Lung (tissue), 12 donors: ENCODE data around the gene CLEC6A. TPM values are rescaled to one million over a fixed set of nuclear protein-coding genes. Genes with fewer than 3 reads are reported as not detected.

Experiments used
- ATAC-seq: fragments of 200-7000 bp; cut with Tn5 transposase; one replicate; pipeline ENCODE4 v1.9.1; 2020; ENCODE audit warnings: moderate number of reproducible peaks; ENCODE audit not compliant: insufficient read depth, low FRiP score
- DNase-seq, 3 donors: peaks; one replicate each; pipeline ENCODE4 v3.0.0-alpha.2; 2013 to 2017
- H3K27ac ChIP-seq, 2 donors: one replicate each; pipeline ENCODE4 v1.5.1; 2013; ENCODE audit warnings: mild to moderate bottlenecking in 2 of 2, moderate library complexity in 2 of 2, control low read depth in 1 of 2, inconsistent platforms in 1 of 2, low read depth in 1 of 2, low read length in 1 of 2
- H3K27me3 ChIP-seq, 3 donors: one replicate each; pipeline ENCODE4 v1.5.1; 2013; ENCODE audit warnings: low read length in 2 of 3; ENCODE audit not compliant: control insufficient read depth in 3 of 3, insufficient read depth in 3 of 3
- H3K36me3 ChIP-seq, 4 donors: one replicate each; pipeline ENCODE4 v1.5.1; 2013; ENCODE audit warnings: low read length in 4 of 4, mild to moderate bottlenecking in 1 of 4, moderate library complexity in 1 of 4; ENCODE audit not compliant: control insufficient read depth in 4 of 4, insufficient read depth in 4 of 4
- H3K4me1 ChIP-seq, 5 donors: one replicate each; pipeline ENCODE4 v1.5.1; 2013; ENCODE audit warnings: low read length in 5 of 5, mild to moderate bottlenecking in 2 of 5, moderate library complexity in 1 of 5; ENCODE audit not compliant: control insufficient read depth in 5 of 5, insufficient read depth in 5 of 5
- H3K4me3 ChIP-seq: one replicate; pipeline ENCODE4 v1.5.1; 2013; ENCODE audit warnings: mild to moderate bottlenecking, control low read depth, moderate library complexity
- H3K9ac ChIP-seq, 2 donors: one replicate each; pipeline ENCODE4 v1.5.1; 2013; ENCODE audit warnings: low read length in 2 of 2, control low read depth in 1 of 2; ENCODE audit not compliant: insufficient read depth in 1 of 2
- H3K9me3 ChIP-seq, 4 donors: one replicate each; pipeline ENCODE4 v1.5.1; 2013; ENCODE audit warnings: low read length in 3 of 4, mild to moderate bottlenecking in 1 of 4, moderate library complexity in 1 of 4; ENCODE audit not compliant: control insufficient read depth in 4 of 4, insufficient read depth in 3 of 4
- WGBS, 2 donors: extraction: QIAGEN DNeasy Blood & Tissue Kit; methylation state at CpG; one replicate each; pipeline ENCODE4 v1.1.7; 2013; 5-methylcytosine and 5-hydroxymethylcytosine counted together
- polyA plus RNA-seq, 2 donors: library from polyadenylated mRNA; stranded (reverse); fragments of 200-250 nt; gene quantifications; one replicate each; pipeline ENCODE4 v1.2.1, GENCODE V29; 2013
- total RNA-seq, 2 donors: library from RNA; depleted of rRNA in 1 of 2; stranded (reverse); fragments of >200 nt in 1 of 2; gene quantifications; one replicate each; pipeline ENCODE4 v1.2.1, GENCODE V29; 2014 to 2021
- TF ChIP-seq, protein P1 (sequence below): IDR thresholded peaks from 2 replicates; pipeline ENCODE4 v1.5.1; 2012; ENCODE audit warnings: mild to moderate bottlenecking; ENCODE audit errors: control extremely low read depth, extremely low read depth
- donor health status: control.
- donor health status: control.
- donor health status: Bipolar disorder and iron deficiency.
- donor health status: healthy.
- donor health status: DM: yes; HTN: yes; CAD: no.

CLEC6A gene
- total and polyA plus RNA-seq, 4 donors, result 0.20 to 2.0 (median 0.69) TPM

DNA sequence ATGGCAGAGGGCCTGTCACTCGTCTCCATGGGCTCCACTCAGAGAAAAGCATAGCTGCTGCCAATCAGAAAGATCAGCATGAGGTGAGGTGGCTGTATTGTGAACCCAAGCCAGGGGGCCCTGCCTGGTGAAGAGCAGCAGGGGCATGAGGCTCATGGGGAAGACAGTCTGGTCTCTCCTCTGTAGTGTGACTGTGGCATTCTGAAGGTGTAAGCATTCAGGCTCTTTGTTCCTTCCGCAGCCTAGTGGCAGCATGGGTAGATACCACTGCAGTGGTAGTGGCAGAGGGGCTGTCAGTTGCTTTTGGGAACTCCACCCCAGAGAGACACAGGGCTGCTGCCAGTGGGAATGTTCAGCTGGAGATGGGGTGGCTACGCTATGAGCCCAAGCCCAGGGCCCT is 52.5 kb downstream of the CLEC6A start:
- no peak for ATAC-seq
- H3K27me3 ChIP-seq, result no peaks in the 10 kb centered on the region
- peaks cover 0 to 2% (median 0%) of the 10 kb centered on the region in 5 donors for H3K4me1 ChIP-seq
- peaks cover 0 to 4% (median 0%) of the 10 kb centered on the region in 4 donors for H3K9me3 ChIP-seq
- no peak overlapping the region for H3K27ac ChIP-seq
- H3K36me3 ChIP-seq, result no peaks in the 10 kb centered on the region
- 89 to 96% methylated on average over 3 of the region's 3 CpGs for WGBS, 2 donors
- no peak overlapping the region for H3K4me3 ChIP-seq
- DNase-seq, result no peak
- TF ChIP-seq, protein P1, sequence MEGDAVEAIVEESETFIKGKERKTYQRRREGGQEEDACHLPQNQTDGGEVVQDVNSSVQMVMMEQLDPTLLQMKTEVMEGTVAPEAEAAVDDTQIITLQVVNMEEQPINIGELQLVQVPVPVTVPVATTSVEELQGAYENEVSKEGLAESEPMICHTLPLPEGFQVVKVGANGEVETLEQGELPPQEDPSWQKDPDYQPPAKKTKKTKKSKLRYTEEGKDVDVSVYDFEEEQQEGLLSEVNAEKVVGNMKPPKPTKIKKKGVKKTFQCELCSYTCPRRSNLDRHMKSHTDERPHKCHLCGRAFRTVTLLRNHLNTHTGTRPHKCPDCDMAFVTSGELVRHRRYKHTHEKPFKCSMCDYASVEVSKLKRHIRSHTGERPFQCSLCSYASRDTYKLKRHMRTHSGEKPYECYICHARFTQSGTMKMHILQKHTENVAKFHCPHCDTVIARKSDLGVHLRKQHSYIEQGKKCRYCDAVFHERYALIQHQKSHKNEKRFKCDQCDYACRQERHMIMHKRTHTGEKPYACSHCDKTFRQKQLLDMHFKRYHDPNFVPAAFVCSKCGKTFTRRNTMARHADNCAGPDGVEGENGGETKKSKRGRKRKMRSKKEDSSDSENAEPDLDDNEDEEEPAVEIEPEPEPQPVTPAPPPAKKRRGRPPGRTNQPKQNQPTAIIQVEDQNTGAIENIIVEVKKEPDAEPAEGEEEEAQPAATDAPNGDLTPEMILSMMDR, result no peak
- no peak overlapping the region for H3K9ac ChIP-seq

DNA sequence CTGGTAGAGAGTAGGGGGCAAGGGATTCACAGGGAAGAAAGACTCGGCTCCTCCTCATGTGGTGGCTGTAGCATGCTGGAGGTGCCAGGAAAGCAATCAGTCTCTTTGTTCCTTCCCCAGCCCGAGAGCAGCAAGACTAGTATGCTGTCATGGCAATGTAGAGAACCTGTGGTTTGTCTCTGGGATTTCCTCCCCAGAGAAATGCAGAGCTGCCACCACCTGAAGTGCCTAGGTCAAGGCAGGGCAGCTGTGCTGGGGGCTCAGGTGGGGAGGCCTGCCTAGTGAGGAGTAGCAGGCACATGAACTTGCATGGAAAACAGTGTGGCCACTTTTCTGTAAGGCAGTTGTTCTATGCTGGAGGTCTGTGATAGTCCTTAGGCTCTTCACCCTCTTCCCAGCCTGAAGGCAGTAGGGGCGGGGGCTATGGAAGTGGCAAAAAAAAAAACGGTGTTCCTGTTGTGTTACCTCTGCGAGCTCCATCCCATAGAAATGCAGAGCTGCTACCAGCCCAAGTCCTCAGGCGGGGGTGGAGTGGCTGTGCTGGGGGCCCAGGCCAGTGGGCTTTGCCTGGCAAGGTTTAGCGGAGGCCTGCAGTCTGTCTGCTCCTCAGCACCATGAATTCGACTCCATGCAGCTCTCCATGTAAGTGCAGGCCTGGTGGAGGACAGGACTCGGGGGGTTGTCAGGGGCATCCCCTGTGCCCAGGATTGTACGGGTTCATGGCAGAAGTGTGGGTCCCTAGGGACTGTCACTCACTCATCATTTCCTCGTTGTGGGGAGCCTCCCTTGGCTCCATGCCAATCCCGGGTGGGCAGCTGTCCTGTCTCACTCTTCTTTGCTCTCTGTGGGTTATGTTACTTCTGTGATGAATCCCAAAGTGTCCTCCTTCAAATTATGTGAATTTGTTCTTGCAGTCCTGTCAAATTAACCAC is 53.4 kb downstream of the CLEC6A start:
- no peak overlapping the region for H3K4me3 ChIP-seq
- no peaks in the 10 kb centered on the region for H3K36me3 ChIP-seq
- H3K9me3 ChIP-seq, result peaks cover 0 to 4% (median 0%) of the 10 kb centered on the region in 4 donors
- TF ChIP-seq, protein P1, result no peak
- no peak for ATAC-seq
- H3K27me3 ChIP-seq, result no peaks in the 10 kb centered on the region
- H3K4me1 ChIP-seq, result peaks cover 0 to 2% (median 0%) of the 10 kb centered on the region in 5 donors
- 62 to 64% methylated on average over 12 of the region's 12 CpGs for WGBS, 2 donors
- no peak for DNase-seq
- no peak overlapping the region for H3K27ac ChIP-seq
- H3K9ac ChIP-seq, result no peak overlapping the region

DNA sequence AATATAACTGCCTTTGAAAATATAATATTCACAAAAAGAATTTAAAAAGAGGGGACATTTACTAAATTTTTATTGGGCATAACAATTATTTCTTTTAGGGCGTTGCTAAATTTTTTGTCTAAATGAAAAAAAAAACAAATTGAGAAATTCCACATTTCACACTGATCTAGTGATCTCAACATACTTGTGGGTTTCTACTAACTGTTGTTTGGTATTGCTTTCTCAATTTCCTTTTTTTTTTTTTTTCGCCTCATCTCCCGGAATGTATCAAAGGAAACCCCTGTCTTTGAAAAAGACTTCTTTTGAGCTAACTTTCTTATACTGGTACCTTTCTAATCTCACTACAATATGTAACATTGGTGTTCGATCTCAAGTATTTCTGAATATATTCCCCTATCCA is 57.5 kb downstream of the CLEC6A start, which contains the start of gene CLEC4D:
Gene CLEC4D (plus strand): TSS at position 248 of the 400 bp plus-strand sequence. CDS start 230 bp downstream, outside the sequence.
- DNase-seq (no peak), ATAC-seq (no peak)
- TF ChIP-seq, protein P1, result no peak
- Histone ChIP-seq H3K9me3 (peaks cover 0 to 4% (median 0%) of the 10 kb centered on the region in 4 donors), H3K27me3 (peaks cover 0 to under 1% (median 0%) of the 10 kb centered on the region in 3 donors), H3K27ac (no peak within 1 kb of the TSS), H3K36me3 (no peaks in the 10 kb centered on the region), H3K4me1 (peaks cover 0 to 2% (median 0%) of the 10 kb centered on the region in 5 donors), H3K9ac (no peak within 1 kb of the TSS), H3K4me3 (no peak within 1 kb of the TSS)
- WGBS, 2 donors, result 34 to 68% methylated on average over 4 of the region's 4 CpGs
